ENCODE measurements around the gene DTNBP1. TPM values are rescaled to one million over a fixed set of nuclear protein-coding genes. Genes with fewer than 3 reads are reported as not detected.

Gene DTNBP1
- total RNA-seq, 2 experiments from 2014 or later: 18.3 to 19.3 TPM

DNA sequence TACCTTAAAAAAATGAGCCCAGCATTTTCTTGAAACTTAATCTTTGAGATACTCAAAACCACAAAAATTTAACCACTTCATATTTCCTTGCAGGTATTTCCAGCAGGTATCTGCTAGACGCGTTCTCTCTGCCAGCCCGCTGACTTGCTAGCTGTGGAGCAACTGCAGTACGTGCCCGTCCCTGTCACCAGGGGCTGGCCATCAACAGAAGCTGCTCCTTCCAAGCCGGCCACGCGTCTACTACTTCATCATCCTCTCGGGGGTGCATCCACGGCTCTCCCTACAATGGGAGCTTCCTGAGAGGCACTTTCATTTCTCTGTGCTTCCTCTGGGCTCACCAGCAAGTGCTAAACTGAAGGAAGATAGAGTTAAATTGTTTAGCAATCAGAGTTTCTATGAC lies 132.4 kb downstream of the DTNBP1 start:
- DNase-seq (no peak), ATAC-seq (ENCODE audit: low read depth) (no peak)
- POLR2A ChIA-PET: no interaction called here
- Mint-ChIP-seq H3K36me3 (peaks cover 21% of the 10 kb centered on the region), H3K4me1 (peaks cover 10% of the 10 kb centered on the region), H3K27me3 (no peaks in the 10 kb centered on the region), H3K9me3 (no peaks in the 10 kb centered on the region), H3K27ac (no peak overlapping the region), H3K4me3 (no peak overlapping the region)

DNA sequence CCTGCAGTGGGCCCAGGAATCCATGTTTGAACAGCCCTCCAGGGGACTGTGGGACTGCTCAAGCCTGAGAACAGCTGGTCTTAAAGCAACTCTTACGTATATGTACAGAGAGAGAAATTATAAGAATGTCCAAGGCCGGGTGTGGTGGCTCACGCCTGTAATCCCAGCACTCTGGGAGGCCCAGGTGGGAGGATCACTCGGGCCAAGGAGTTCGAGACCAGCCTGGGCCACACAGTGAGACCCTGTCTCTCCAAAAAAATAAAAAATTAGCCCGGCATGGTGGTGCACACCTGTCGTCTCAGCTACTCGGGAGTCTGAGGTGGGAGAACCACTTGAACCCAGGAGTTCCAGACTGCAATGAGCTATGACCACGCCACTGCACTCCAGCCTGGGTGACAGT lies 134.0 kb downstream of the DTNBP1 start:
- H3K36me3 Mint-ChIP-seq: peaks cover 33% of the 10 kb centered on the region
- ATAC-seq (ENCODE audit: low read depth) (no peak), DNase-seq (no peak)
- H3K9me3 Mint-ChIP-seq: no peaks in the 10 kb centered on the region
- no peak overlapping the region for H3K27ac Mint-ChIP-seq
- no peaks in the 10 kb centered on the region for H3K27me3 Mint-ChIP-seq
- no peak overlapping the region for H3K4me3 Mint-ChIP-seq
- H3K4me1 Mint-ChIP-seq: peaks cover 10% of the 10 kb centered on the region
- POLR2A ChIA-PET: no interaction called here

DNA sequence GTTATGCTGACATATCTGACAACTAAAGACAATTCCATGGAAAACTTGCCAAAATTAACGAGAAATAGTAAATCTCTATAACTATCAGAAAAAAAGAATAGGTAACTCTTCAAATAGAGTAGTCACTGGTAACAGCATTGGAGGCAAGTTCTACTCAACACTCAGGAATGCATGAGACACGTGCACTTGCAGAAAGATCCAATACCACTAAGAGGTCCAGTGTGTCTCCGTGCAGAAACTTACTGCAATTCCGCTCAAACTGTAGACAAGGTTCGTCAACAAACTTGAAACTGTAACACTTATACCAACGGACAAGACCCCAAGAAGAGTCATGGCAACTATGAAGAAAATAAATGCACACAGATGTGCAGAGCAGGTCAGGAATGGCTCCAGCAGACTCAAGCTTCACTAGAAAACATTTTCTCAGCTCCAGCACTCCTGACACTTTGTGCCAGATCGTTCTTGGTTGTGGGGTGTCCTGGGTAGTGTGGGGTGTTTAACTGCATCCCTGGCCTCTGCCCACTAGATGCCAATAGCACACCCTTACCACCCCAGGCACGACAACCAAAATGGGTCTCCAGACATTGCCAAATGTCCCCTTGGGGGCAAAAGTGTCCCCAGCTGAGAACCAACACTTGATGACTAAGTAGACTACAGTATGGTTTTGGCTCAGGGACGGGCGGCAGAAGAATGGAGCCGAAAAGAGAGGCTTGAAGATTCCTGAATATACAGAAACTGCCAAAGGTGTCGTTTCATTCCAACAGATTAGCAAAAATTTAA lies 134.8 kb downstream of the DTNBP1 start:
- no peaks in the 10 kb centered on the region for H3K9me3 Mint-ChIP-seq
- H3K27me3 Mint-ChIP-seq: no peaks in the 10 kb centered on the region
- no peak overlapping the region for H3K4me3 Mint-ChIP-seq
- no peak overlapping the region for H3K27ac Mint-ChIP-seq
- peaks cover 10% of the 10 kb centered on the region for H3K4me1 Mint-ChIP-seq
- DNase-seq (no peak), ATAC-seq (ENCODE audit: low read depth) (no peak)
- H3K36me3 Mint-ChIP-seq: peaks cover 40% of the 10 kb centered on the region
- POLR2A ChIA-PET: no interaction called here

DNA sequence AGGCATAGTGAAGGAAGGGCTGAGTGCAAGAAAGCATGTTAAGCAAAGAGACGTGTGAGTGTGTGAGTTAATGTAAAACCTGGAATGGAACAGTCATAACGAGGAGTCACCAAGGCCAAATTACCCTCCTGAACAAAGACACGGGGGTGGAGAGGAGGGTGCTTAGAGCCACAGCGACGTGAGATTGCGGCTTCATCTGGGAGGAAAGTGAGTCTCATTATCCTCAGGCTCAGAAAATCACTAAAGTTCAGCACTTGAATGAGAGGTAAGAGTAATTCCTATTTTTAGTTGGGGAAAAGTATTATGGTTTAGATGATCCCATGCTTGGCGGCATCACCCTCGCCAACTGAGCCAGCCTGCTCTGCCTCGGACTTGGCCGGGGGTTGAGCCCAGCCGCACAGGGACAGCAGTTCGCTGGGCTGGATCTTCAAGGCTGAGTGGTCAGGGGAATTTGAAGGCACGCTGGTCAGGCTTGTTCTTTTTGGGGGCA lies 136.6 kb downstream of the DTNBP1 start:
- DNase-seq (no peak), ATAC-seq (ENCODE audit: low read depth) (no peak)
- POLR2A ChIA-PET: no interaction called here
- no peak overlapping the region for H3K27ac Mint-ChIP-seq
- H3K36me3 Mint-ChIP-seq: peaks cover 44% of the 10 kb centered on the region
- H3K9me3 Mint-ChIP-seq: no peaks in the 10 kb centered on the region
- peaks cover 19% of the 10 kb centered on the region for H3K4me1 Mint-ChIP-seq
- no peaks in the 10 kb centered on the region for H3K27me3 Mint-ChIP-seq
- no peak overlapping the region for H3K4me3 Mint-ChIP-seq

DNA sequence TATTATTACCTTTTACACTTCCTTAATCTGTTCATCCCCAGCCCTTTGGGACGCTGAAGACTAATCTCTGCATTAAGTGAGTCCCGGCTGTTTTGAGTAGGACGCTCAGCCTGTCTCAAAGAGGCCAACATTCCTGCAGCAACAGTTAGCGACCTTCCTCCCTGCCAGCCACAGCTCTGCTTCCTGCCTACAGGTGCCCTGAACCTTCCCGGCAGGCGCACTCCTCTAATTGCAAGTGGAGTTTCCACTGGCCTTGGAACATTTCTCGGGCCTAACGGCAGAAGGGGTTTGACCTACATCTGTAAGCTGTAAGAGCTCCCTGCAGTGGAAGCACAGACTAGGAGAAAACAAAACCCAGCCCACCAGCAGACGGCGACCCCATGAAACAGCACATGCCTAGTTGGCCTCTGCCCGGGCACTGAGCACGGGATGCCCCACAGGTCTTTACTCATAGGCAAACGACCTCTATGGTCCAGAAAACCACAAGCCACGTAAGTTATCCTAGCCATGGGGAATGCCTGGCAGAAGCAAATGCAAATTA lies 137.9 kb downstream of the DTNBP1 start:
- Mint-ChIP-seq H3K27ac (no peak overlapping the region), H3K4me3 (no peak overlapping the region), H3K27me3 (no peaks in the 10 kb centered on the region), H3K4me1 (peaks cover 12% of the 10 kb centered on the region), H3K36me3 (peaks cover 48% of the 10 kb centered on the region), H3K9me3 (no peaks in the 10 kb centered on the region)
- DNase-seq: no peak
- POLR2A ChIA-PET: no interaction called here
- ATAC-seq (ENCODE audit: low read depth): no peak

DNA sequence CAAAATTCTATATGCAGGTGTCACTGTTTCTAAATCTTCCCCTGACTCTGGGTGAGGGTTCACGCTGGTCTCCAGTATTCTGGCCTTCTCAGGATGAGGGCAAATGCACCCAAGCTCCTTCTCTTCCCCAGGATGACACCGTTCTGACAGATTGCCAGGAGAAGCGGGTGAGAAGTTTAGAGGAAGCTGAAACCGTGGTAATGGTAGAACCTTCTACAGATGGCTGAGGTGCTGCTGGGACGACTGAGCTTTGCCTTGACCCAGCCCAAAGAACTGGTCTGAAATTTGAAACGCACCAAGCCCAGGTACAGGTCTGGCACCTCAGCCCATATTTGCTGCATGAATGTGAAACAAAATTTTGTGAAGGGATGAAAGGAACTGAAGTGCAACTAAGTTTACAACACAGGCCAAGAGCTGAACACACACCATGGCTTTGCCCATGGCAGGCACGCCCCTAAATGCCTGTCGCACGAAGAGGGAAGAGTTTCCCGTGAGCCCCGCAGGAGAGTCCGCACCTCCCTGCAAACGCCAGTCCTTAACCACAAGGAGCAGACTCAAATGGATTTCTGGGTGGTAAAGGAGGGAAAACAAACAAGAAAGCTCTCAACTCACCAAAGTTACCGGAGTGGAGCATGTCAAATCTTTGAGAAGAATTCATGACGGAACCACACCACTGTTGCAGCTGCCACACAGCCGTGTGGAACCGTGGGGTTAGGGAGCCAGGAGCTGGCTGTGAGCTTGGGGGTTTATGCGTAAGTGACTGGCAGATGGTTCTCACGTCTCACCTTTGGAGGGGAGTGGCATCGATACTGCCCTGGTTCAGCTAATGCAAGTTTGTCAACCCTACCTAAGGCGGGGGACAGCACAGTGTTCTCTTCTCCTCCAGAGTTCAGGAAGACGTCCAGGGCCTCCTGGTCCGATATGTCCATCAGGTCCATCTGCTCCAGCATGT lies 138.9 kb downstream of the DTNBP1 start:
- POLR2A ChIA-PET: interaction anchor here (0.6 kb wide), 1 partner anchor 607 kb away, joined by 3 read pairs; no protein-coding TSS in a partner anchor
- Mint-ChIP-seq H3K36me3 (peaks cover 51% of the 10 kb centered on the region), H3K27me3 (no peaks in the 10 kb centered on the region), H3K27ac (peak overlapping the region; percentile 26), H3K4me3 (no peak overlapping the region), H3K9me3 (no peaks in the 10 kb centered on the region), H3K4me1 (peaks cover 11% of the 10 kb centered on the region)
- ATAC-seq (ENCODE audit: low read depth): no peak
- DNase-seq: no peak

DNA sequence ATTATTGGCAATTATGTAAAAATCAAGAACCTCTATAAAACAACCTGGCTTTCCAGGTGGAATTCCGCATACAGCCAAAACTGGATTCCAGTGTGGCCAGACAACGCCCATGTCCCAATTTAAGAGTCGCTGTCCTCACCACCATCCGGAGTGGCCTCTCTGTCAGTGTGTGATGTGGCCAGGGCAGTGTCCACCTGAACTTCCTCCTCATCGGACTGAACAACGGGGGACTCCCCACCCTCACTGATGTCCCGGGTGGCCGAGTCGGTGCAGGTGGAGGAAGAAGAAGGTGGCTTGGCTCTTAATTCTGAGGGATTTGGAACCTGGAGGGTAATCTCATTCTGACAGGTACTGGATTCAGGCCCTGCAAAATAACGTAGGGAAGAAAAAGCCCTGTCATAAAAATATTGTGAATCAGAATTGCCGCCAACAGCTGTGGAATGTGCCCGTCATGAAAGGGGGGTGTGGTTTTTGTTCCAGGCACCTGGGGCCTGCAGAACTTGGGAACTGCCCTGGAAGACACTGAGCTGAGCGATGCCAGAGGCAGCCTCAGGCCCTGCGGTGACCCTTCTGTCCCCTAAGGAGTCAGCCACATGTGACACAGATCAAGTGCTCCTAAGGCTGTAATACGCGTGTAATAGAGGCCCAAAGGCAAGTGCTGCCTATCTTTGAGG lies 139.8 kb downstream of the DTNBP1 start:
- H3K9me3 Mint-ChIP-seq: no peaks in the 10 kb centered on the region
- no peak overlapping the region for H3K27ac Mint-ChIP-seq
- H3K27me3 Mint-ChIP-seq: no peaks in the 10 kb centered on the region
- POLR2A ChIA-PET: no interaction called here
- peaks cover 11% of the 10 kb centered on the region for H3K4me1 Mint-ChIP-seq
- H3K36me3 Mint-ChIP-seq: peaks cover 51% of the 10 kb centered on the region
- ATAC-seq (ENCODE audit: low read depth): no peak
- no peak overlapping the region for H3K4me3 Mint-ChIP-seq
- DNase-seq: no peak

DNA sequence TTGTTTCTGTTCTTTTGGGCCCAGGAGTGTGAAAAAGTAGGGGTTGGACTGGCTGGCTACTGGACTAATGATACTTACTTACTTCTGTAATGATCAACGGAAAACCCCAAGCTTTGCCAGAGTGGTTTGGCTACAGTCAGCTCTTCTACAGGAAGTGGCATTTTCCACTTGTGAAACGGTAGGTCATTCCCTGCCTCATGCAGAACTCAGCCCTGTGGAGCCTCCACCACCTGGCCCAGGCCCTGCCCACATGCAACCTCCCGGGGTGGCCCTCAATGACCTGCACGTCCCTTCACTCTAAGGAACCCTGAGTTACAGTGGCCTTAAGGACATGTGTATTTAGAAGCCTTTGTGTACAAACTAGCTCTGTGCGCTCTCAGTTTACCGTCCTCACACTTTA lies 140.4 kb downstream of the DTNBP1 start:
- Mint-ChIP-seq H3K27ac (no peak overlapping the region), H3K27me3 (no peaks in the 10 kb centered on the region), H3K4me3 (no peak overlapping the region), H3K9me3 (no peaks in the 10 kb centered on the region), H3K4me1 (peaks cover 11% of the 10 kb centered on the region), H3K36me3 (peaks cover 46% of the 10 kb centered on the region)
- POLR2A ChIA-PET: no interaction called here
- ATAC-seq (ENCODE audit: low read depth) (peak; percentile 20), DNase-seq (no peak)

DNA sequence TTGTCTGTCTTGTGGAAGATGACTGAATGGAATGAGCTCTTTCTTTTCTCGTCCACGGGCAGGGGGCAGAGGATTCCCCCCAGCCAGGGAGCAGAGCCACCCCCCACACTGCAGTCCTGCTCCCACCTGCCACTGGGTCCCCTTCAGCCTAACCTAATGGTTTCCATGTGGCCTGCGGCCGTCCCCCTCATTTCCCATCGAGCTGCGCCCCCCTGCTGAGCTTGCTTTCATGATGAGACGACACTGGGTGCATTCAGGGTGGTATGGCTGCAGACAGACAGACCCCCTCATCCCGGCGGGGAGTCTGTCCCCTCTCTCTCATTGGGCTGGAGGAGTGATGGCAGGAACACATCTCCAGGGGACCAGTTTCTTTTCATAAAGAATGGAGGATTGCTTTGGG lies 140.8 kb downstream of the DTNBP1 start:
- POLR2A ChIA-PET: no interaction called here
- ATAC-seq (ENCODE audit: low read depth) (no peak), DNase-seq (no peak)
- H3K9me3 Mint-ChIP-seq: no peaks in the 10 kb centered on the region
- H3K4me1 Mint-ChIP-seq: peaks cover 11% of the 10 kb centered on the region
- no peaks in the 10 kb centered on the region for H3K27me3 Mint-ChIP-seq
- H3K4me3 Mint-ChIP-seq: no peak overlapping the region
- H3K36me3 Mint-ChIP-seq: peaks cover 45% of the 10 kb centered on the region
- H3K27ac Mint-ChIP-seq: no peak overlapping the region

DNA sequence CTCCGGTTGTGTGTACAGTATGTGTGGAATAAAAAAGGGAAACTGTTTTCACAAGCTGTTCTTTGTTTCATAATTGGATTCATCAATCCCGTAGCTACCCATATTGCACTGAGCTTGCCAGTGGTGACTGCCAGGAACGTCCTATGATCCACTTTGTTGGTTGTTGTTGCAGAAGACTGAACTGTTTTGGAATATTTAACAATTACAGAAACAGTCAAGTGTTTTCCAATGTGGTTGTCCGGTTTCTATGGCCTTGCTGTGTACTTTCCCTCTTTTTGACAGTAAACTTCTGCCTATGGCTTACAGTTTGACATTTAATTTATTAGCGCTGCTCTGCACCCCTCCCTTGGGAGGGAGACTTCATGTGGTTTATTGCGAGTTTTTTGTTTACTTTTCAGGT lies 141.2 kb downstream of the DTNBP1 start:
- no peak overlapping the region for H3K27ac Mint-ChIP-seq
- H3K27me3 Mint-ChIP-seq: no peaks in the 10 kb centered on the region
- DNase-seq (no peak), ATAC-seq (ENCODE audit: low read depth) (no peak)
- no peak overlapping the region for H3K4me3 Mint-ChIP-seq
- POLR2A ChIA-PET: no interaction called here
- H3K36me3 Mint-ChIP-seq: peaks cover 45% of the 10 kb centered on the region
- peaks cover 11% of the 10 kb centered on the region for H3K4me1 Mint-ChIP-seq
- no peaks in the 10 kb centered on the region for H3K9me3 Mint-ChIP-seq

DNA sequence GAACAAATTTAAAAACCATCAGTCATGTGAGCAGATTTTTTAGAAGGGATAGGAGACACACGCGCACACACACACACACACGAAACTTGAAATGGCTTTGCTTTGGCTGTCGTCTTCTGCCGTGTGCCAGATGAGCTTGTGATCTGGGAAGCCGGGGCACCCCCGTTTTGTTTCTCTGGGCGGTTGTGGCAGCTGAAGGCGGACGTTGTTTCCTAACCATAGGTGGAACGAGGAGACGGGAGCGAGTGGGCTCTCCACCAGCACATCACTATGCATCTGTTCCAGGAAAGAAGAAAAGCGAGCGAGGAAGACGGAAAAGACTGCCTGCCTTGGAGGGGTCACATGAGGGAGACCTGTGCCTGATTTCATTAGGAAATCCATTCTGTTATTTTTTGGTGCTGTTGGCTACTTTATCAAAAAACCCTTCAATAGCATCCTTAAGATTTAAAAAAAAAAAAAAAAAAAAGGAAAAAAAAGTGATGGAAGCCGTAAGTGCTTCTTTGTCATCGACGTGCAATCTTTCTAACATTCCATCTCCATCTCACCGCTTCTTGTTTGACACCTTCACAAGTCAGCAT lies 142.1 kb downstream of the DTNBP1 start:
- ATAC-seq (ENCODE audit: low read depth): no peak
- Mint-ChIP-seq H3K27ac (no peak overlapping the region), H3K27me3 (no peaks in the 10 kb centered on the region), H3K4me1 (peaks cover 9% of the 10 kb centered on the region), H3K9me3 (no peaks in the 10 kb centered on the region), H3K4me3 (no peak overlapping the region), H3K36me3 (peaks cover 43% of the 10 kb centered on the region)
- POLR2A ChIA-PET: no interaction called here
- DNase-seq: no peak

DNA sequence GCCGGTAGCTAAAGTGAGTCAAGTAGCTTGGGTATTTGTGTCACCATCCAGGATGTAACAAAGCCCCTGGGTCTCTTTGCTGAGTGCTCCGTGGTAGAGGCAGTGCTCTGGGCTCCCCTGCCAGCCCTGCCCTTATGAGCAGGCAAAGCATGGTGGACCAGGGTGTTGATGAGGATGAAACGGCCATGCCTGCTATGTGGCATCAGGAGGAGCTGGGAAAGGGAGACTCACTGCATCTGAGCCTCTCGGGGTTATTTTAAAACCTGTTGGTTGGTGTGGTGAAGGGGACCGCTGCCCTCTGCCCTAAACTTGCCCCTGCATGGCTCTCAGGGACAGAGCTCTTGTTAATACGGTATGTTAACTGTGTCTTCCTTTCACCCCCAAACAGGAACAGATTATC lies 143.1 kb downstream of the DTNBP1 start:
- Mint-ChIP-seq H3K4me1 (peaks cover 13% of the 10 kb centered on the region), H3K27ac (no peak overlapping the region), H3K27me3 (no peaks in the 10 kb centered on the region), H3K36me3 (peaks cover 39% of the 10 kb centered on the region), H3K9me3 (no peaks in the 10 kb centered on the region), H3K4me3 (no peak overlapping the region)
- DNase-seq (no peak), ATAC-seq (ENCODE audit: low read depth) (no peak)
- POLR2A ChIA-PET: no interaction called here

DNA sequence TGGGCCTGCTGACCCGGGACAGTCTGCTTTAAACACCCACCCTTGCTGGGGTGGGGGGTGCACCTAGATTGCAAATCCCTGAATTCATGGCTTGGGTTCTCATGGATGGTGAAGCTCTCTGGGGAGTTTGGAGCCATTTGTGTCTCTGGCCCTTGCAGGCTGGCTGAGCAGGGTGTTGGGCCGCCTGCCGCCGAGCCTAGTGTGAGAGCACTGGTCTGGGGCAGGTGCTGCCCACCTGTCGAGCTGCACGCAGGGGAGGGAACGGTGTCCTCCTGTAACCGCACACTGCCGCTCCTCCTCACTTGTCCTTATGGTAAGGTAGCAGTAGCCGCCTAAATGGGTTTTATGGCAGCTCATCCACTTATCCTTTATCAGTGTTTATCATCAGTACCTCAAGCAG lies 143.9 kb downstream of the DTNBP1 start:
- Mint-ChIP-seq H3K27me3 (no peaks in the 10 kb centered on the region), H3K4me3 (no peak overlapping the region), H3K4me1 (peaks cover 16% of the 10 kb centered on the region), H3K9me3 (no peaks in the 10 kb centered on the region), H3K36me3 (peaks cover 37% of the 10 kb centered on the region), H3K27ac (no peak overlapping the region)
- POLR2A ChIA-PET: no interaction called here
- DNase-seq: no peak
- ATAC-seq (ENCODE audit: low read depth): no peak
